ENCODE measurements around the gene PAGE2B. TPM values are rescaled to one million over a fixed set of nuclear protein-coding genes. Genes with fewer than 3 reads are reported as not detected.

PAGE2B gene
- total and polyA plus RNA-seq, 12 donors = not detected

- intact Hi-C loops (cut with DNase I) = no loop called here
- Histone ChIP-seq H3K4me1 (no peaks in the 10 kb centered on the region), H3K4me3 (no peak overlapping the region), H3K36me3 (no peaks in the 10 kb centered on the region), H3K27me3 (peaks cover 0 to 58% (median 0%) of the 10 kb centered on the region in 7 donors), H3K27ac (no peak overlapping the region), H3K9me3 (no peaks in the 10 kb centered on the region)
- 59 to 76% methylated on average over 2 of the region's 2 CpGs for WGBS, 2 donors
- ATAC-seq = no peak
- no peak for TF ChIP-seq CTCF (IDR thresholded peaks at IDR 0.05)
- DNase-seq = no peak
These were observed 52.9 kb downstream of the PAGE2B start for GRCh38 chrX:55127692-55128091.

Other genes starting within 250 kb of the PAGE2B start
- 1 to 10 TPM; 1.4 to 4.1 (median 3.2) TPM for gene TRO, start 154.2 kb upstream of the PAGE2B start, total RNA-seq
- 1 to 10 TPM; 1.9 to 5.3 TPM for gene TRO, start 154.2 kb upstream of the PAGE2B start, polyA plus RNA-seq
- gene PFKFB1, start 80.8 kb upstream of the PAGE2B start, total RNA-seq = under 1 TPM in 5 of 10 donors, not detected in 5; 0.12 to 0.59 (median 0.24) TPM
- gene PFKFB1, start 80.8 kb upstream of the PAGE2B start, polyA plus RNA-seq = under 1 TPM in 1 of 2 donors, not detected in 1; 0.13 TPM
- gene APEX2, start 74.7 kb upstream of the PAGE2B start, total RNA-seq = 10 to 100 TPM in 4 of 10 donors, 1 to 10 TPM in 6; 8.7 to 12.5 (median 9.8) TPM
- 1 to 10 TPM; 3.7 to 9.4 TPM for gene APEX2, start 74.7 kb upstream of the PAGE2B start, polyA plus RNA-seq
- gene ALAS2, start 44.1 kb upstream of the PAGE2B start, total RNA-seq = 1 to 10 TPM in 8 of 10 donors, under 1 TPM in 2; 0.61 to 3.8 (median 1.5) TPM
- under 1 TPM in 1 of 2 donors, not detected in 1; 0.04 TPM for gene ALAS2, start 44.1 kb upstream of the PAGE2B start, polyA plus RNA-seq
- gene PAGE2, start 14.0 kb downstream of the PAGE2B start, total RNA-seq = not detected
- gene PAGE2, start 14.0 kb downstream of the PAGE2B start, polyA plus RNA-seq = not detected
- not detected for gene PAGE5, start 145.3 kb downstream of the PAGE2B start, total RNA-seq
- not detected for gene PAGE5, start 145.3 kb downstream of the PAGE2B start, polyA plus RNA-seq
- not detected for gene PAGE3, start 189.9 kb downstream of the PAGE2B start, total RNA-seq
- not detected for gene PAGE3, start 189.9 kb downstream of the PAGE2B start, polyA plus RNA-seq